Fibroblast of upper back skin (primary cell): ENCODE measurements around the gene SMOC2.

ENCODE experiments used
- DNase-seq: peaks from one replicate; pipeline ENCODE4 v3.0.0-alpha.2; 2013

The SMOC2 gene

GRCh38 chr6:168716581-168716980, 275.6 kb downstream of the SMOC2 start:
- DNase-seq = no peak

- DNase-seq = no peak
Measured at GRCh38 chr6:168717491-168717890, 276.5 kb downstream of the SMOC2 start.
